CD4-positive, CD25-positive, alpha-beta regulatory T cell (primary cell): ENCODE data around the gene TECPR2. TPM values are rescaled to one million over a fixed set of nuclear protein-coding genes. Genes with fewer than 3 reads are reported as not detected.
"Not testable (repeated sequence)": the region's sequence is repeated elsewhere in the genome, so short reads cannot be mapped to it uniquely, and the experiment has no call there.

Experiments
- ATAC-seq, 2 donors: fragments of 150-1000 bp; cut with Tn5 transposase; one replicate each; pipeline ENCODE4 v1.10.0; 2021; ENCODE audit warnings: low read depth in 2 of 2, moderate number of reproducible peaks in 2 of 2, moderate library complexity in 1 of 2
- DNase-seq, 3 donors: peaks; one replicate each; pipeline versions ENCODE4 v3.0.0 to v3.0.0-alpha.2; 2012 to 2022; ENCODE audit warnings: mixed read lengths in 1 of 3
- H3K27ac ChIP-seq: one replicate; pipeline ENCODE4 v1.7.0; 2013; ENCODE audit warnings: mild to moderate bottlenecking, low read length; ENCODE audit not compliant: insufficient read depth, poor library complexity, severe bottlenecking
- H3K27me3 ChIP-seq: one replicate; pipeline ENCODE4 v1.7.0; 2013; ENCODE audit warnings: low read length; ENCODE audit not compliant: control insufficient read depth, insufficient read depth
- H3K36me3 ChIP-seq: one replicate; pipeline ENCODE4 v1.7.0; 2013; ENCODE audit warnings: mild to moderate bottlenecking, low read length, moderate library complexity; ENCODE audit not compliant: control insufficient read depth, insufficient read depth
- H3K4me1 ChIP-seq: 2 replicates; pipeline ENCODE4 v1.7.0; 2013; ENCODE audit warnings: mild to moderate bottlenecking, low read length; ENCODE audit not compliant: insufficient read depth, control insufficient read depth, poor library complexity, severe bottlenecking
- H3K4me3 ChIP-seq: one replicate; pipeline ENCODE4 v1.7.0; 2013; ENCODE audit warnings: low read depth, mild to moderate bottlenecking, low read length, moderate library complexity
- H3K9me3 ChIP-seq, 2 experiments: 1 replicate in 1 of 2; 2 replicates in 1 of 2; pipeline ENCODE4 v1.7.0; 2013; ENCODE audit warnings: low read length in 2 of 2, mild to moderate bottlenecking in 1 of 2, moderate library complexity in 1 of 2; ENCODE audit not compliant: control insufficient read depth in 2 of 2
- H3K27ac Mint-ChIP-seq, 3 donors: one replicate each; pipeline ENCODE4 v1.8.0; 2020 to 2022; ENCODE audit warnings: mild to moderate bottlenecking in 3 of 3, mixed read lengths in 3 of 3, moderate library complexity in 2 of 3
- H3K27me3 Mint-ChIP-seq: one replicate; pipeline ENCODE4 v1.8.0; 2022; ENCODE audit warnings: mild to moderate bottlenecking, mixed read lengths
- H3K36me3 Mint-ChIP-seq: one replicate; pipeline ENCODE4 v1.8.0; 2020; ENCODE audit warnings: mixed read lengths
- H3K4me1 Mint-ChIP-seq, 4 donors: one replicate each; pipeline ENCODE4 v1.8.0; 2020 to 2022; ENCODE audit warnings: mixed read lengths in 4 of 4, mild to moderate bottlenecking in 1 of 4
- H3K4me3 Mint-ChIP-seq, 4 donors: one replicate each; pipeline ENCODE4 v1.8.0; 2020 to 2022; ENCODE audit warnings: mild to moderate bottlenecking in 4 of 4, mixed read lengths in 4 of 4, moderate library complexity in 3 of 4
- H3K9me3 Mint-ChIP-seq, 7 donors: one replicate each; pipeline ENCODE4 v1.8.0; 2020 to 2022; ENCODE audit warnings: mixed read lengths in 7 of 7, mild to moderate bottlenecking in 3 of 7, moderate library complexity in 2 of 7
- polyA plus RNA-seq, 4 donors: library from polyadenylated mRNA; unstranded; fragments of 300-500 nt; fragmentation: Illumina TruSeq; gene quantifications; one replicate each; pipeline ENCODE4 v1.2.3, GENCODE V29; 2021
- total RNA-seq: library from RNA; stranded (reverse); gene quantifications from one replicate; pipeline ENCODE4 v1.2.3, GENCODE V29; 2022

TECPR2 gene
- total and polyA plus RNA-seq, 5 donors from 2014 or later: 2.4 to 12.7 (median 2.9) TPM

GRCh38 chr14:102514987-102515733 lies 152.4 kb downstream of the TECPR2 start:
- Mint-ChIP-seq H3K27ac (no peak overlapping the region), H3K36me3 (no peaks in the 10 kb centered on the region), H3K27me3 (peaks cover 14% of the 10 kb centered on the region), H3K9me3 (no peaks in the 10 kb centered on the region), H3K4me1 (peaks cover 0 to 22% (median 5%) of the 10 kb centered on the region in 4 donors), H3K4me3 (peak overlapping the region in 2 of 4 donors; percentile 71 to 84)
- Histone ChIP-seq H3K36me3 (no peaks in the 10 kb centered on the region), H3K27ac (no peak overlapping the region), H3K27me3 (no peaks in the 10 kb centered on the region), H3K4me3 (no peak overlapping the region), H3K4me1 (peaks cover 21% of the 10 kb centered on the region), H3K9me3 (no peaks in the 10 kb centered on the region)
- DNase-seq (no peak), ATAC-seq (no peak)

GRCh38 chr14:102516531-102517391 lies 154.0 kb downstream of the TECPR2 start:
- peaks cover 14% of the 10 kb centered on the region for H3K27me3 Mint-ChIP-seq
- peak overlapping the region in 1 of 3 donors; percentile 73 for H3K27ac Mint-ChIP-seq
- no peak overlapping the region for H3K27ac ChIP-seq

GRCh38 chr14:102517392-102518062 lies 154.8 kb downstream of the TECPR2 start:
- DNase-seq (no peak), ATAC-seq (no peak)
- H3K4me1 Mint-ChIP-seq: peaks cover 0 to 8% (median 2%) of the 10 kb centered on the region in 4 donors
- no peaks in the 10 kb centered on the region for H3K9me3 ChIP-seq
- H3K27ac Mint-ChIP-seq: peak overlapping the region in 2 of 3 donors; percentile 63 to 69
- H3K27me3 ChIP-seq: no peaks in the 10 kb centered on the region
- no peaks in the 10 kb centered on the region for H3K36me3 Mint-ChIP-seq
- no peak overlapping the region for H3K4me3 ChIP-seq
- no peaks in the 10 kb centered on the region for H3K36me3 ChIP-seq
- no peak overlapping the region for H3K27ac ChIP-seq
- H3K4me1 ChIP-seq: peaks cover 11% of the 10 kb centered on the region
- peaks cover 14% of the 10 kb centered on the region for H3K27me3 Mint-ChIP-seq
- H3K4me3 Mint-ChIP-seq: peak overlapping the region; percentile 63 to 82 (median 76)
- H3K9me3 Mint-ChIP-seq: no peaks in the 10 kb centered on the region

More at GRCh38 chr14:102516531-102517391, 154.0 kb downstream of the TECPR2 start:
- Histone ChIP-seq H3K4me1 (peaks cover 11% of the 10 kb centered on the region), H3K36me3 (no peaks in the 10 kb centered on the region), H3K27me3 (no peaks in the 10 kb centered on the region), H3K9me3 (no peaks in the 10 kb centered on the region), H3K4me3 (no peak overlapping the region)
- peak; percentile 34 to 58 (median 51) for DNase-seq
- Mint-ChIP-seq H3K36me3 (no peaks in the 10 kb centered on the region), H3K9me3 (no peaks in the 10 kb centered on the region), H3K4me1 (peaks cover 0 to 8% (median 2%) of the 10 kb centered on the region in 4 donors), H3K4me3 (peak overlapping the region; percentile 85 to 93 (median 88))
- peak; percentile 67 to 84 for ATAC-seq

- H3K4me3 ChIP-seq: no peak overlapping the region
- H3K27me3 ChIP-seq: no peaks in the 10 kb centered on the region
- no peaks in the 10 kb centered on the region for H3K36me3 Mint-ChIP-seq
- DNase-seq (no peak), ATAC-seq (no peak)
- no peak overlapping the region for H3K27ac ChIP-seq
- peaks cover 14% of the 10 kb centered on the region for H3K27me3 Mint-ChIP-seq
- H3K9me3 Mint-ChIP-seq: no peaks in the 10 kb centered on the region
- peaks cover 11% of the 10 kb centered on the region for H3K4me1 ChIP-seq
- no peaks in the 10 kb centered on the region for H3K9me3 ChIP-seq
- H3K4me3 Mint-ChIP-seq: peak overlapping the region; percentile 63 to 82 (median 76)
- no peaks in the 10 kb centered on the region for H3K36me3 ChIP-seq
- H3K4me1 Mint-ChIP-seq: peaks cover 0 to 11% (median 3%) of the 10 kb centered on the region in 4 donors
- H3K27ac Mint-ChIP-seq: no peak overlapping the region
These were observed 155.4 kb downstream of the TECPR2 start for GRCh38 chr14:102518063-102518648.

GRCh38 chr14:102519709-102520108 lies 157.0 kb downstream of the TECPR2 start:
- not testable (repeated sequence) for H3K9me3 ChIP-seq, H3K27me3 ChIP-seq, H3K36me3 ChIP-seq, DNase-seq, H3K9me3 Mint-ChIP-seq, ATAC-seq, H3K4me3 ChIP-seq, H3K36me3 Mint-ChIP-seq, H3K27ac ChIP-seq, H3K27ac Mint-ChIP-seq
- Mint-ChIP-seq H3K4me1 (peaks cover 0 to 24% (median 5%) of the 10 kb centered on the region in 4 donors), H3K4me3 (peak overlapping the region in 2 of 4 donors; percentile 38 to 47), H3K27me3 (peaks cover 14% of the 10 kb centered on the region)
- H3K4me1 ChIP-seq: peaks cover 24% of the 10 kb centered on the region

- no peak overlapping the region for H3K4me3 ChIP-seq
- Mint-ChIP-seq H3K4me1 (peaks cover 7 to 32% (median 15%) of the 10 kb centered on the region in 4 donors), H3K4me3 (peak overlapping the region; percentile 56 to 95 (median 80)), H3K27ac (peak overlapping the region in 1 of 3 donors; percentile 90), H3K27me3 (peaks cover 6% of the 10 kb centered on the region), H3K9me3 (no peaks in the 10 kb centered on the region), H3K36me3 (no peaks in the 10 kb centered on the region)
- ATAC-seq (no peak), DNase-seq (no peak)
- H3K27me3 ChIP-seq: no peaks in the 10 kb centered on the region
- peaks cover 22% of the 10 kb centered on the region for H3K4me1 ChIP-seq
- no peaks in the 10 kb centered on the region for H3K9me3 ChIP-seq
- no peak overlapping the region for H3K27ac ChIP-seq
- H3K36me3 ChIP-seq: no peaks in the 10 kb centered on the region
These were observed 160.4 kb downstream of the TECPR2 start for GRCh38 chr14:102523200-102523568.
